ENCODE results near the gene ZDHHC11.
"Not testable (repeated sequence)": the region's sequence is repeated elsewhere in the genome, so short reads cannot be mapped to it uniquely, and the experiment has no call there.

The ZDHHC11 gene

DNA sequence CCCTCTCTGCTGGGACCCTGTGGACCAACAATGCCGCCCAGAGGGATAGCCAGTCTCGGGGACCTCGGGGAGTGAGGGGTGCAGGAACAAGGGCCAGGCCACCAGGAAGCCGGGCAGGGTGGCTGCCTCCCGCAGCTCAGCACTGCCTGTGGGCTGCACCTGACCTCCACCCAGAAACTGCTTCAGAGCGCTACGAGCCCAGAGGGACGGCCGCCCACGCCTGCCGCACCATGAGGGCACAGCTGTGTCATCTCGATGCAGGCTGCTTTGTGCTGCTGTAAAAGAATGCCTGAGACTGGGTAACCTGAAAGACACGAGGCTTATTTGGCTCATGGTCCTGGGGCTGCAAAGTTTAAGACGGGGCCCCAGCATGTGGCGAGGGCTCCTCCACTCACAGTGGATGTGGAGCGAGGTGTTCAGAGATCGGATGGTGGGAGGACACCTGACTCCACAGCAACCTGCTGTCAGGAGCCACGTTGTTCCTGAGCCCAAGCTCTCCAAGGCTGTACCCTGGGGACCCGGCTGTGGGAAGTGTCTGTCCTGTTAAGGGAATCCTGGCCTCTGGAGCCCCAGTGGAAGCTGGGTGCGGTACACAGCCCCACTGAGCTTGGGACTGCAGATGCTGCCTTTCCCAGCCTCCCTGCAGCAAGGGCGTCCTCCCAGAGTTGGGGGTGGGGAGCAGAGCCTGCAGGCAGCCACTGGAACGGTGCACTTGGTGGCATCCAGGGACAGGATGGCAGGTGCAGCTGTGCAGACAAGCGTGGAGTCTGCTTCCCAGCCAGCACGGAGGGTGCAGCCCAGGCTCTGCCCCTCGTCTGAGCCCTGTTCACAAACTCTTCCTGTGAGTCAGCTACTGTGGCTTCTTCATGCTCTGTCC, 11.8 kb upstream of the ZDHHC11 start:
- DNase-seq: peak in 26 of 42 donors; percentile 18 to 69 (median 43)
- intact Hi-C loops (cut with DNase I): no loop called here

DNA sequence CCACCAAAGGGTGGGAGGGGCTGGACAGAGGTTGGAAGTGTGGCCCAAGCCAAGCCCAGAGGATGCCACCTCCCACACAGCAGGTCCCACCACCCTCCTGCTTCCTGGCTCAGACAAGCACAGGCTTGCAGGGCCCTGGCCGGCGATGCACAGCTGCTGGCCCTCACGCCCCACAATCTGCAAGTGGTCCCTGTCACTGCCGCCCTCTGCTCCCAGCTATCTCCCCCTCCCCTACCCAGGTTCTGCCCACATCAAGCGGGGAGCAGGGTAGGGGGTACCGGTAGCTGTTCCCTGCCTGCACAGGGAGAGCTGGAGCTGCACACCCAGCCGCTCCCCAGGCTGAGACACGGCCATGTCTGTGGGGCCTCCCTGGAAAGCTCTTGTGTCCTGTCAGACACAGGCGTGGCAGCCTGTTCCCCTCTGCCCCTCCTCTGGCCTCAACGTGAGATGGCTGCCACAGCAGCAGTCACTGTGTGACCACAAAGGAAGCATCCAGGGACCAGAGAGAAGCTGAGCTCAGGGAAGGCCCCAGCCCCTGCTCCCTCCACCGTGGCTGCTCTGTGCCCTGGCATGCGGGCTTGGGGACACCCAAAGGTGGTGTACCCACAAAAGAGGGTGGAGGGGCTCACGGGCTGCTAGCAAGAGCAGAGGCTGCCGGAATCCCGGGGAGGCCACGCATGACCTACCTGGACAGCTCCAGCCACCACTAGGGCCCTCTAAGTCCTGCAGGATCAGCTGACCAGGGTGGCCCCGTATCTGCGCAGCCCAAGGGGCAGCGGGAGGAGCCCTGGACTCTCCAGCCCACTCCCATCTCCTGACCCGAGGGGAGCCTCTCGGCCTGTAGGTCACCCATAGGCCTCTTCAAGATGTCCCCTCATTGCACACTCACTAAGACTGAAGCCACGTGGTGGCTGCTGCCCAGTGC, 10.9 kb upstream of the ZDHHC11 start:
- intact Hi-C loops (cut with DNase I): no loop called here
- no peak for DNase-seq

DNA sequence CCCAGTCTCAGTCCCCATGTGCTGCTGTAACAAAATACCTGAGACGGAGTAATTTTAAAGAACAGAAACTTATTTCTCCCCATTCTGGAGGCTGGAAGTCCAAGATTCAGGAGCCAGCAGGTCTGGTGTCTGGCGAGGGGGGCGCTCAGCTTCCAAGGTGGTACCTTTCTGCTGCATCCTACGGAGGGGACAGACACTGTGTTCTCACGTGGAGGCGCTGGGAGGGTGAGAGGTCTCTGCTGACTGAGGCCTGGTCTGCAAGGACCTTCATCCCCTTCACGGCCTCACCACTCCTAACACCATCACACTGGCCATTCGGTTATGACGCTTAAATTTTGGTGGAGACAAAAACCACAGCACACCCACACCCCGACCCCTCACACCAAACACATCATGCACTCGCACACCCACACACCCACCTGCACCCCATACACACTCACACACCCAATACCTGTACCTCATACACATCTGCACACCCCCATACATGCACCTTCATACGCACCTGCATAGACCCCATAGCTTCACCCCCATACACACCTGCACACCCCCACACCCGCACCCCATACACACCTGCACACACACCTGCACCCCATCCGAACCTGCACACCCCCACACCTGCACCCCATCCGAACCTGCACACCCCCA, 9.8 kb upstream of the ZDHHC11 start:
- DNase-seq: no peak
- intact Hi-C loops (cut with DNase I): no loop called here

DNA sequence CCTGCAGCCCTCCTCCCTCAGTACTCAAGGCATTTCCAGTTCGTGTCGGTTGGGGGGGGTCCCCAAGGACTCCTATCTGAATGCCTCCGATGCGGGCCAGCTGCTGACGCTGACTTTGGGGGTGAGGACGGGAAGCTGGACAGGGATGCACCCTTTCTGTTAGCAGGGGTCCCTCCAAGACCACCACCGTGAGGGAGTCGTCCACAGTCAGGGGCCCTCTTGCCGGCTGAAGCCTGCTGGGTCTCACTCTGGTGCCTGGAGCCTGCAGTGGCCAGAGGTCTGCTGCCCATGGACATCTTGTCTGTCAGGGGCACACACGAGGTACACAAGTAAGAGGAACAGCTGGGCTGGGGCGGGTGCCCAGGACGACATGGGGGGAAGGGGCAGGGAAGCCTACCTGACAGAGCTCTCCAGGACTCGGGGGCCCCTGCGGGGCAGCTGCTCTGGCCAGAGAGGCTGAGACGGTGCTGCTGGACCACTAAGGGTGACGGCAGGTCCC, 9.1 kb upstream of the ZDHHC11 start:
- DNase-seq: no peak
- intact Hi-C loops (cut with DNase I): no loop called here

DNA sequence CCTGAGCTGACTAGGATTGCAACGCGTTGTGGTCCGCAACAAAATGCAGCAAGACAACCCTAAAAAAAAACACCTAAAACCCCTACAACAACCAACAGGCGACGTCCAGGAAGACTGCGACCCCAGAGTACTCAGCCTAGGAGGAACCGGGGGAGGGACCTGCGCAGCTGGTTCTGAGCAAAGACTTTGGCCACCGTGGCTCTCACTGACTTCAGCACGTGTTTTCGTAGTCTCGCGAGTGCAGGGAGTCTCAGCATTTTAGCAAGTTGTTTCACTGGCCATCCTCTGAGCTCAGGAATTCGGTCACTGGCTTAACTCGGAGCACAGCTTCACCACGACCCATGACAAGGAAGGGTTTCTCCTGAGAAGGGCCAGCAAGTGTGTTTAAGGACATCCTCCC, 8.6 kb upstream of the ZDHHC11 start:
- intact Hi-C loops (cut with DNase I): no loop called here
- DNase-seq: peak in 1 of 42 donors; percentile 1

DNA sequence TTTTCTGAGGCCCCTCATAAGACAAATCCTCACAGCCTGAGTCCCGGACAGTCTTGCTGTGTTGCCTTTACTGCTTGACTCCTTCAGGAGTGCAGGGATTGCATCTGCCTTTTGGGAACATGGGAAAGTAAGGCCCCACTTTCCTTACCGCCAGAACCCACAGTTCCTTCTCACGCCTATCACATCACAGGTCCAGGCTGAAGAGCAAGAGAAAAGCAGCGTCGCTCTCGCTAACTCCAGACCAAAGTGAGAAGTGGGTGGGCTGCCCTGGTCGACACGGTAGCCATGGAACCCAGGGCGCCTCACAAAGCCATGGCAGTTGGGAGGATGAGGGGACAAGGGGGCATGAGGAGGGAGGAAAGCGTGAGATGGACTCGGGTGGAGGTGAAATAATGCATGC, 7.9 kb upstream of the ZDHHC11 start:
- intact Hi-C loops (cut with DNase I): no loop called here
- DNase-seq: peak in 1 of 42 donors; percentile 1

DNA sequence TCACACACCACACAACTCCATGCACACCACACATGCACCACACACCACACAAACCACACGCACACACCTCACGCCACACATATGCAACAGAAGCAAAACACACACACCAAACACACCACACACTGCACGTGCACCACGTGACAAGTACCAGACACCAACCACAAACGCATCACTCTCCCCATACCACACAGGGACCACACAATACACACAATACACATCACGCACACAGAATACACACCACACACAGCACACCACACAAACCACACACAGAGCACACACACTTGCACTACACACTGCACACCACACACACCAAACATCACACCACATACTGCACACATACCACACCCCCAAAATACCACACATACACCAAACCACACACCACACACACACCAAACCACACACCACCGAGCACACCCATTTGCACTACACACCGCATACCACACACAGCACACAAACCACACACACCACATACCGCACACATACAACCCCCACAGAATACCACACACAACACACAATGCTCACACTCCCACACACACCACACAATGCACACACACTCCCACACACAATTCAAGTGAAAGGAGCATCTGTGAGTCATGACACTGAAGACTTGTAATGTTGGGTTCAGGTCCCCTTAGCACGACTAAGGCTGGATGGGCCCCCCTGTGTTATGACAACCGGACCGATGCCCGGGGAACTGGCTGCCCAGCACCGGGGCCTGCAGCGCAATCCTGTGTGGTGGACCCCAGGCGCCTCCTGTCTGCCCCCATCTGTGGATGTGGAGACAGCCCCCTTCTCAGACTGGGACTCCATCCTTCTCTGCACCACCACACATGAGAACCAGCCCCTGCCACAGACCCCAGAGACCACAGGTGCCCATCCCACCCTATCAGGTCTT, 6.0 kb upstream of the ZDHHC11 start:
- intact Hi-C loops (cut with DNase I): no loop called here
- DNase-seq: peak in 2 of 42 donors; percentile 21 to 32

DNA sequence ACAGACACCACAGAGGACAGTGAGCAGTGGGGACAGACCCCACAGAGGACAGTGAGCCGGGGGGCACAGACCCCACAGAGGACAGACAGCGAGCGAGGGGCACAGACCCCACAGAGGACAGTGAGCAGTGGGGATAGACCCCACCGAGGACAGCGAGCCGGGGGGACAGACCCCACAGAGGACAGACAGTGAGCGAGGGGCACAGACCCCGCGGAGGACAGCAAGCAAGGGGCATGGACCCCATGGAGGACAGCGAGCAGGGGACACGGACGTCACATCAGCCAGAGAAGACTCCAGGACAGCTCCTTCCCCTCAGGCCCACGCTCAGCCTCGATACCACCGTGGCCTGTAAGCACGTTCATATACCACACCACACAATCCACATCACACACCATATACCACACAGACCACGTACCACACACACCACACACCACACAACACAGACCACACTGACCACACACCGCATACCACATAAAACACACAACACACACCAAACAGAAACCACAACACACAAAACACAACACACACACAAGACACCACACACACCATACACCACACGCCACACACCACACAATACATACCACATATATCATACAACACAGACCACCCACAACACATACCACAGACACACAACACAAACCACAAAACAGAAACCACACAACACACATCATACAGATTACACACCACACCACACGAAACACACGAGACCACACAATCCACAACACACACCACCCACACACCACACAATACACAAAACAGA, 5.2 kb upstream of the ZDHHC11 start:
- no peak for DNase-seq
- intact Hi-C loops (cut with DNase I): no loop called here

DNA sequence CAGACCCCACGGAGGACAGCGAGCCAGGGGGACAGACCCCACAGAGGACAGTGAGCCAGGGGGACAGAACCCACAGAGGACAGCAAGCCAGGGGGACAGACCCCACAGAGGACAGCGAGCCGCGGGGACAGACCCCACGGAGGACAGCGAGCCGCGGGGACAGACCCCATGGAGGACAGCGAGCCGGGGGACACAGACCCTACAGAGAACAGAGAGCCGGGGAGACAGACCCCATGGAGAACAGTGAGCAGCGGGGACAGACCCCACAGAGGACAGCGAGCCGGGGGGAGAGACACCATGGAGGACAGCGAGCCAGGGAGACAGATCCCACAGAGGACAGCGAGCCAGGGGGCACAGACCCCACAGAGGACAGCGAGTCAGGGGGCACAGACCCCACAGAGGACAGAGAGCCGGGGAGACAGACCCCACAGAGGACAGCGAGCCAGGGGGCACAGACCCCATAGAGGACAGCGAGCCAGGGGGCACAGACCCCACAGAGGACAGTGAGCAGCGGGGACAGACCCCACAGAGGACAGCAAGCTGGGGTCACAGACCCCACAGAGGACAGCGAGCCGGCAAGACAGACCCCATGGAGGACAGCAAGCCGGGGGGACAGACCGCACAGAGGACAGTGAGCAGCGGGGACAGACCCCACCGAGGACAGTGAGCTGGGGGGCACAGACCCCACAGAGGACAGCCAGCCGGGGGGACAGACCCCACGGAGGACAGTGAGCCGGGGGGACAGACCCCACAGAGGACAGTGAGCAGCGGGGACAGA, 4.4 kb upstream of the ZDHHC11 start:
- DNase-seq: peak in 2 of 42 donors; percentile 0 to 6
- intact Hi-C loops (cut with DNase I): no loop called here

DNA sequence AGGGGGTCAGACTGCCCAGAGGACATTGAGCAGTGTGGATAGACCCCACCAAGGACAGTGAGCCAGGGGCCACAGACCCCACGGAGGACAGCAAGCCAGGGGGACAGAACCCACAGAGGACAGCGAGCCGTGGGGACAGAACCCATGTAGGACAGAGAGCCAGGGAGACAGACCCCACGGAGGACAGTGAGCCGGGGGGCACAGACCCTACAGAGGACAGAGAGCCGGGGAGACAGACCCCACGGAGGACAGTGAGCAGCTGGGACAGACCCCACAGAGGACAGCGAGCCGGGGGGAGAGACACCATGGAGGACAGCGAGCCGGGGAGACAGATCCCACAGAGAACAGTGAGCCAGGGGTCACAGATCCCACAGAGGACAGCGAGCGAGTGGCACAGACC, 3.4 kb upstream of the ZDHHC11 start:
- peak in 3 of 42 donors; percentile 4 to 9 (median 8) for DNase-seq
- intact Hi-C loops (cut with DNase I): no loop called here

DNA sequence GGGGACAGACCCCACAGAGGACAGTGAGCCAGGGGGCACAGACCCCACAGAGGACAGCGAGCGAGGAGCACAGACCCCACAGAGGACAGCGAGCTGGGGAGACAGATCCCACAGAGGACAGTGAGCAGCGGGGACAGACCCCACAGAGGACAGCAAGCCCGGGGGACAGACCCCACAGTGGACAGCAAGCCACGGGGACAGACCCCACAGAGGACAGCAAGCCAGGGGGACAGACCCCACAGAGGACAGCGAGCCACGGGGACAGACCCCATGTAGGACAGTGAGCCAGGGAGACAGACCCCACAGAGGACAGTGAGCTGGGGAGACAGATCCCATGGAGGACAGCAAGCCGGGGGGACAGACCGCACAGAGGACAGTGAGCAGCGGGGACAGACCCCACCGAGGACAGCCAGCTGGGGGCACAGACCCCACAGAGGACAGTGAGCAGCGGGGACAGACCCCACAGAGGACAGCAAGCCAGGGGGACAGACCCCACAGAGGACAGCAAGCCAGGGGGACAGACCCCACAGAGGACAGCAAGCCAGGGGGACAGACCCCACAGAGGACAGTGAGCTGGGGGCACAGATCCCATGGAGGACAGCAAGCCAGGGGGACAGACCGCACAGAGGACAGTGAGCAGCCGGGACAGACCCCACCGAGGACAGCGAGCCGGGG, 2.8 kb upstream of the ZDHHC11 start:
- peak in 4 of 42 donors; percentile 2 to 11 (median 6) for DNase-seq
- intact Hi-C loops (cut with DNase I): not testable (repeated sequence)

DNA sequence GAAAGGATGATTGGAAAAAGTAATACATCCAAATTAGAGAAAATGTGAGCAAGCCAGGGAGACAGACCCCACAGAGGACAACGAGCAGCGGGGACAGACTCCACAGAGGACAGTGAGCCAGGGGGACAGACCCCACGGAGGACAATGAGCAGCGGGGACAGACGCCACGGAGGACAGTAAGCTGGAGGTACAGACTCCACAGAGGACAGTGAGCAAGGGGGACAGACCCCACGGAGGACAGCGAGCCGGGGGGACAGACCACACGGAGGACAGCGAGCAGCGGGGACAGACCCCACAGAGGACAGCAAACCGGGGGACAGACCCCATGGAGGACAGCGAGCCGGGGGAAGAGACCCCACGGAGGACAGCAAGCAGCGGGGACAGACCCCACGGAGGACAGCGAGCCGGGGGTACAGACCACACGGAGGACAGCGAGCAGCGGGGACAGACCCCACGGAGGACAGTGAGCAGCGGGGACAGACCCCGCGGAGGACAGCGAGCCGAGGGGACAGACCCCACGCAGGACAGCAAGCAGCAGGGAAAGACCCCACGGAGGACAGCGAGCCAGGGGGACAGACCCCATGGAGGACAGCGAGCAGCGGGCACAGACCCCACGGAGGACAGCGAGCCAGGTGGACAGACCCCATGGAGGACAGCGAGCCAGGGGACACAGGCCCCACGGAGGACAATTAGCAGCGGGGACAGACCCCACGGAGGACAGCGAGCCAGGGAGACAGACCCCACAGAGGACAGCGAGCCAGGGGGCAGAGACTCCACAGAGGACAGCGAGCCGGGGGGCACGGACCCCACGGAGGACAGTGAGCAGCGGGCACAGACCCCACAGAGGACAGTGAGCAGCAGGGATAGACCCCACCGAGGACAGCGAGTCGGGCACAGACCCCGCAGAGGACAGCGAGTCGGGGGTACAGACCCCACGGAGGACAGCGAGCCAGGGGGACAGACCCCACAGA, 1.9 kb upstream of the ZDHHC11 start:
- intact Hi-C loops (cut with DNase I): no loop called here
- DNase-seq: peak in 6 of 42 donors; percentile 4 to 23 (median 9)

DNA sequence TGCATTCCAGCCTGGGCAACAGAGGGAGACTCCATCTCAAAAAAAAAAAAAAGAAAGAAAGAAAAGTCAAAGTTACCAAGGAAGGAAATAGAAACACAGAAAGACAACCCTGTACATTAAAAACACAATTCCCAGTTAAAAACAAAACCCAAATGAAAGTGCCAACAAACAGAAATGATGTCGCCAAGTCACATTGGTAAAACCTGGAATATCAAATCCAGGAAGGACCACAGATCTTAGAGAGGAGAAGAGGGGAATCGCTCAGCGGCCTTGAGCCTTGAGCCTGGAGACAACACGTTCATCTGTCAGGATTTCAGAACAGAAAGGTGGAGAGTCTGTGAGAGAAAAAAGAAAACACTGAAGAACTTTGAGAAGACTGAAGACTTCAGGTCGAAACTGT, 1.2 kb upstream of the ZDHHC11 start:
- intact Hi-C loops (cut with DNase I): no loop called here
- peak in 2 of 42 donors; percentile 2 to 6 for DNase-seq

DNA sequence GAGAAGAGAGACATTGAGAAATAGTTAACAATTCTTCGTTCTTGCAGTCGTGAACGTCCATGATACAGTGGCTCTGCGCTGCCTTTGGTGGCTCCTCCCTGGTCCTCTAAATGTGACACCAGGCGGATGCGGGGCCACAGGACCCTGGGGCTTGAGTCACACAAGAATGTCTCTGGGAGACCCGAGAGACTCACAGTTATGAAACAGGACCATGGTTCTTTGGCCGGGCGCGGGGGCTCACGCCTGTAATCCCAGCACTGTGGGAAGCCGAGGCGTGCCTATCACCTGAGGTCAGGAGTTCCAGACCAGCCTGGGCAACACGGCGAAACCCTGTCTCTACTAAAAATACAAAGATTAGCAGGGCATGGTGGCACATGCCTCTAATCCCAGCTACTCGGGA, 767 bp upstream of the ZDHHC11 start:
- intact Hi-C loops (cut with DNase I): no loop called here
- peak in 4 of 42 donors; percentile 10 to 30 (median 19) for DNase-seq

DNA sequence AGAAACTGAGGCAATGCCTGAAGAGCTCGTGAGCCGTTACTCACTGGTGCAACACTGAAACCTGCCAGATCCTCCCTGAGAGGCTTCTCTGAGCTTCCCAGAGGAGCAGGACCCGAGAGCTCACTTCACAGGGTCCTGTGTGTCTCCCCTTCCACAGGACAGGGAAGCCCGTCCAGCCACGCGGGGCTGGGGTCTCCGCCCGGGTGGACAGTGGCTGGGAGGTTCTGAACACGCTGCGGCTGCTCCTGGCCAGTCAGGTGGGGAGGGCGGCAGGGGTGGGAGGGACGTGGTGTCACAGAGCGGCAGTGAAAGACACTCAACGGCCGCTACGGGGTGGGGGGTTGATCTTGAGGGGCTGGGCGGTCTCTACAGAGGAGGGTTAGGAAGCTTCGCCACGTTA, 290 bp upstream of the ZDHHC11 start:
- peak in 3 of 42 donors; percentile 8 to 23 (median 20) for DNase-seq
- intact Hi-C loops (cut with DNase I): no loop called here
